GM19438 (cell line): ENCODE results near the gene FANCI.

Experiments used
- ATAC-seq: cut with Tn5 transposase; IDR thresholded peaks from one replicate; pipeline ENCODE4 v1.9.1; 2021; ENCODE audit warnings: low read depth; ENCODE audit not compliant: unreplicated experiment

Gene FANCI

DNA sequence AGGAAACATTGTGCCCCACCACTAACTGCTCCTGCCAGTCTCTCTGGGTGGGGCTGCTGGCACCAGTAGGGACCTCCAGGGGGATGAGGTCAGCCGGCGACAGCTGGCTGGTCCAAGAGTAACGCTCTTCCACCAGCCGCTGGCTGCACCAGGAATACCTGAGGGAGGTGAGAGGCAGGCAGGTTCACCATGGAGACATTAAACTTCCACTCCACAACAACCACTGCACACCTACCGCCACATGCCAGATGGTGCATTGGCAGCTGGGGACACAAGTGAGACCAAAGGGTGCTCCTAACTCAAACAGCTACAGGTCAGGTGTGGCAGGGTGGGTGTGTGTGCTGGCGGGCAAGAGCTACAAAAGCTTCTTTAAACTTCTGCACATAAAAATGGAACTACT lies 86.3 kb downstream of the FANCI start:
- no peak for ATAC-seq

DNA sequence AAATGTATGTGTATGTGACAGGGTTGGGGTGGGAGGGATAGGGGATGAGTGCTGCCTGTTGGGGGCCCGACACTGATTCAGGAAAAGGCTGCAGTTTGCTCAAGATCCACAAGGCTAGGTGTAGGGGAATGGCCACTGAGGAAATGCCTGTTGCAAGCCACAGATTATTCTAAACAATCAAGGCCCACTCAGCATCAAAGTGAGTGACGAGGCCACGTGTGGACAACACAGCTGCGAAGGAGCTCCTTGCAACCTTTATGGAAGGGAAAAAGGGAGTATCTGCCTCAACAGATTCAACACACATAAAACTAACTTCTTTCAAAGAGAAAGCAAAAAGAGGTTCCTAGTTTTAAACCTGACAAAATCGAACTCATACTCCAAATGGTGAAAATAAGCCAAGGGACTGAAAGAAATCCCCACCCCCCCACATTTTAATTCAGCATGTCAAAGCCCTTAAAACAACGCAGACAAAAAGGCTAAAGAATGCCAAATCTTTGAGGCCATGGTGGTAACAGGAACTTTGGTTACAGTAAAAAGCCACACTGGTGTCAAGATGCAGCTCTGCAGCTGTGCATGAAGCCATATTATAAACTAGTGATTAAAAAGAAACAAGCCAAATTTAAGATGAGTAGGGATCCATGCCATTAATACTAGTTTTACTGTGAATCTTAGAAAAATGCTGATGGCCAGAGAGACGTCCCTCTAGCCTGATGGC lies 87.3 kb downstream of the FANCI start:
- no peak for ATAC-seq

DNA sequence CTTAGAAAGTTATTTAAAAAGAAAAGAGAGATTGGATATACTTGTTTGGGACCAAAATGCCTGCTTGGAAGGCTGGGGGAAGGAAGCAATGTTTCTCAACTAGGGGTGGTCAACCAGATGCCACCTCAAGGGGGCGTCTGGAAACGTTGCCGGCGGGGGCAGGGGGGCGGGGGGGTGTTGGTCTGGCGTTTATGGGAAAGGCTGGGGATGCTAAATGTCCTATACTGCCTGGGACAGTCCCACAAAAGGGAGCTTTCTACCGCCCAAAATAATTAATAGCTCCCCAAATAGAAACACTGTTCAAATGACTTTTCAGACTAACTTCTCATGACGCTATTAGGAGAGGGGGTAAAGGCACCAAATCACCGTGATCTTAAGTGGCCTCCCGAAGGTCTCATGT lies 88.7 kb downstream of the FANCI start:
- no peak for ATAC-seq

DNA sequence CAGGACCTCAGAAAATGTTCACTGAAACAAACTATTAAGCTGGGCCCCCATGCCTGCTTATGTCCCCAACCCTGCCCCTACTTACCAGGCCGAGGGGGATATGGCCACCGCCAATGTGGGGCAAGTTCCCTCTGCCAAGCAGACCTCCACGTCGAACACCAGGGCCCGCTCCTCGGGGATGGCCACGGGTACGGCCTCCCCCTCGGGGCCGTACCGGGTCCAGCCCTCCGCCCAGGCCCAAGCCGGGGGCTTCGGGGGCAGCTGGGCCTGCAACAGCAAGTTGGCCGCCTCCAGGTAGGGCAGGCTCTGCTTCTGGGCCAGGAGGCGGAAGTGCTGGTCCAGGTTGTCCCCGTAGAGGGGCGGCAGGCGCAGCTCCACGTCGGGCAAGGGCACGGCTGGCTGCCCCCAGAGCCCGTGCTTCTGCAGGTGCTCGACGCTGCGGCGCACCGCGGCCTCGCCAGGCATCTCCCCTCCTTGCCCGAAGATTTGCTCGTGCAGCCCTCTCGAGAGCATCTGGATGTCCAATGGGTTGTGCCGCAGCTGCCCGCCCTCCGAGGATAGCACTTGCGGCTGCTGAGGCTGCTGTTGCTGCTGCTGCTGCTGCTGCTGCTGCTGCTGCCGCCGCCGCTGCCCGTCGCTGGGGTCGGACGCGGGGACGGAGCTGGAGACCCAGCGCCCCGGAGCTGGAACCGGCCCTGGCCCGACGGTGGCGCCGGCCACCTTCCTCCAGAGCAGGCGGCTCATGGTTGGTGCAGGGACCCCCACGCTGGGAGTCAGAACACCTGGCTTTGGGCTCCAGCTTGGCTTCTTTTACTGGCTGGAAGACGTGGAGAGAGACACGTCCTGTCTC lies 89.5 kb downstream of the FANCI start:
- ATAC-seq: no peak

DNA sequence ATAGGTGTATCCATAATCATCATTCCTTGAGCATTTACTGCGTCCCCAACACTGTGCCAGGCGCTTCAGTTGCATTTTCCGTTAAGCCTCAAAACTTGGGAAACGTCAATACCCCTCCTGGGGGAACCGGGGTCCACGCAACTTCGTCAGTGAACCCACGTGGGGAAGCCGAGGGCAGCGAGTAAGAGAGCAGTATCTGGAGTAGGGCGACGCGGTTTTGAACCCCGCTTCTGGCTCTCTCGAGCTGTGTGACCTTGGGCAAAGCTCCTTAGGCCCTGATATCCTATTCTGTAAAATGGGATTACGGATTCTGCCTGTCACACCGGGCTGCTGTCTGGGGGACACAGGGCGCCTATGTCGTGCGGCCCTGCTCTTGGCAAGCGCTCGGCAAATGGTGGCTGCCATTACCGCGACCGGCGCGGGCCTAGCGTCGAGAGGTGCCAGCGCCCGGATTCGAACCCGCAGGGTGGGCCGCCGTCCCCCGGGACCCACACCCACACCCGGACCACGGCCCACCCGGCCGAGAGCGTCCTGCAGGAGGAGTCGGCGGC lies 90.3 kb downstream of the FANCI start:
- ATAC-seq: peak; percentile 1

DNA sequence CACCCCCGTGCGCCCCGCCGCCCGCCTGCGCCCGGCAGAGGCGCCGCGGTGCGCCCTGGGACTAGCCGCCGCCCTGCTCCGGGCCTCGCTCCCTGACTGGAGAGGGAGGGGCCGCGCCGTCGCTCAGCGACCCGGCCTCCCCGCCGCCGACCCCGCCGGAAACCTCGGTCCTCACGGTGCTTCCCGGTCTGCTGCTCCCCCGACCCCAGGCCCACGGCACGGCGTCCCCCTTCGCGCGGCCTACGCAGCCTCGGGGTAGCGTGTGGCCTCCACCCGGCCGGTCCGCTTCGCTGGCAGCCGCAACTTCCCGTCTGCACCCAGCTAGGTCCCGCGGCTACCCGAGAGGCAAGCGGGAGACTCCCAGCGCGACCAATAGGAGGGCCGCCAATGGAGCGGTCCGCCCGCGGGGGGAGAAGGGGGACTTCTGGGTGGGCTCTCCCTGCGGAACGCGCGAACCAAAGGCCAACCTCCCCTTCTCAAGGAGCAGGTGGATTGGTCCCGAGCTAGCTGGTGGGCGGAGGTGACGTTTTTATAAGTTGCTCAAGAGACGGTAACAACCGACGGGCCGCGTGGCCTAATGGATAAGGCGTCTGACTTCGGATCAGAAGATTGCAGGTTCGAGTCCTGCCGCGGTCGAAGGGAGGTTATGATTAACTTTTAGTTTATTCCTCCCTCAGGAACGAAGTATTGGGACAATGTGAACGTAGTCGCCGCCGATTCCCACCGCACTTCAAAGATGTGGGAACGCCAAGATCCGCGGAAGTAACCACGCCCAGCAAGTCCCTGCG lies 90.9 kb downstream of the FANCI start, which contains the start of gene POLG:
TSS of gene POLG (minus strand) at position 315 of the 788 bp plus-strand sequence. CDS start 1,070 bp downstream, outside the sequence.
- ATAC-seq: peak; percentile 88

DNA sequence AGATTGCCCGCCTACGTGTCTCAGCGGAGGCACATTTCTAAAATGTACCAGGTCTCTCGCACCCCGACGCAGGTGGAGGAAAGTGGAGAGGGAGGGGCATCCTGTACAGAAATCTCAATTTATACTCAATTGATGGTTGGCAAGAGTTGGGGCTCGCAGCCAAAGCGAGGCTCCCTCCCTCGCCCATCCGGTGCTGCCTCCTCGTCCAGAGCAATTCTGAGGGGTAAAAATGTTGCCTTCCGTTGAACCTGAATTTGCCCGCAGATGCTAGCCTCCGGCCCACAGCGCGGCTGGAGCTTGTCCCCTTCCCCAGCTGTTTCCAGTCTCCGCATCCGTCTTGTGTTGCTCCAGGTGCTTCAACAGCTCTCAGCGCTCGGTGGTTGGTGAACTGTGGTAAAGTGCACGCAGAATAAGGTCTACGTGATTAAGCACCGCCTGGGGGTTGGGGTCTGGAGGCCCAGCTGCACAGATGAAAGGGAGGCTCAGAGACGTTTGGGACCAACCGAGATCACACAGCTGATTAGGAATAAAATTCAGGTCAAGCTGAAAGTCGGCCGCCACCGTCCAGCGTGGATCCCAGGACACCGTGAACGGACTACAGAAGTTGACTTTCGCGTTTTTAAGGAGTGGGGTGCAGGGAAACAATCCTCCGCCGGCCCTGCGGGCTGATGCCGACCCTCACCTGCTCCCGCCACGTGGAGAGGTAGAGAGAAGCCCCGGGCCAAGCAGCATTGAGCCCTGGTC lies 91.7 kb downstream of the FANCI start:
- ATAC-seq: peak; percentile 12

DNA sequence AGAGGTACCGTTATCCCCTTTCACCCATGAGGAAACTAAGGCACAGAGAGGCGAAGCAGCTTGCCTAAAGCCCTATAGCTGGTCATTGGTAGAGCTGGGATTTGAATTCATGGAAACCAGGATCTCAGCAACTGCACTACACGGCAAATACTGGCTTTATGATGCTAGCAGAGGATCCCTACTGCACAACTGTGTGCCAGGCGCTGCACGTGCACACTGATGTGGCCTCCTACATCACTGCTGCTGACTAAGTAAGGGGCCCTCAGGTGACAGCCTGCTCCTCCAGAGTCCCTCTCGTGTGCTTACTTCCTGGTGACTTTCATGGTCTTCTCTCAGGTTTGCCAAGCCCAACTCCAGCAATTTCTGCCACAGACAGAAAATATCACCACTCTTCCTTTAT lies 94.3 kb downstream of the FANCI start:
- ATAC-seq: no peak

DNA sequence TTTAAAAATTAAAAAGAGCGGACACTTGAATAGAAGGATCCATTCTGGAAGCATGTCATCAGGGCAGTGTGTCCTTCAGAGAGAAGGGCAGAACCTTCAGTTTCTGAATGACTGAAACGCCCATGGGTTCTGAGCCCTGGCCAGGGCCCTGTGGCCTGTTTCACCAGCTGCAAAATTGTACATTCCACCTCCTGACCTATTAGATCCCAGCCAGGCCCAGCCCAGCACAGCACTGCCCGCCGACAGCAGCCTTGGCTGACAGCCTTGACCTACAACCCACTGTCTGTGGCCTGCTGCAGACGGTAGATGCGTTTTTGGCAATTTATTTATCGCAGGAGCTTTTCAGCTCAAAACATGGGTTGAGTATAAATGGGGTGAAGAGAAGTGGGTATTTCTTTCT lies 96.8 kb downstream of the FANCI start:
- ATAC-seq: no peak

DNA sequence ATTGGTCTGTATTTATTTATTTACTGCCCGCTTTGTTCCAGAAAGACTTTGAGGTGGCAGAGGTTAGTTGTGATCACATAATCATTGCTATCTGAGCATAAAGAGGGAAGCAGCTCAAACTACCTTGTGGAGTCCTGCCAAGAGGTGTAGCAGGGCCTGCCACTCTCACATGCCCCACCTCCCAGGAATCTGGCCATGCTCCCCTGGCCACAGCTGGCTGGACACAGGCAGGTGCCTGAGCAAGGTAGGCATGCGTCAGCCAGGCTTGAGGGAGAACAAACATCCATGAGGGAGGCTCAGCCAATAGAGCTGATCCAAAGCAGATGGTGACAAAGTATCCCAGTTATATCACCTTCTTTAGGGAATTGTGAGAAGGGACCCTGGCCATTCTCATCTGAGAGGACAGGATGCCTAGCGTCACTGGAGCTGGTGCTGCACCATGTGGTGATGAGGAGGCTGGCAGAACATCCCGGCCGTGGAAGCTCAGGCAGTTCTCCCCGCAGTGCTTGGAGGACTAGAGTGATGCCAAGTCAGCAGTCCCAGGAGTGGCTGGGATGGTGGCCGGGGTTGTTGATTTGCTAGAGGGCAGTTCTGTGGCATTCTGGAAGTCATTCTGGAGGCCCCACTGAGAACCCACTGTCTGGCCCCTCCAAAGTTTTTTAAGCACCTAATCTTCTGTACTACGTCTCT lies 97.7 kb downstream of the FANCI start:
- ATAC-seq: no peak

DNA sequence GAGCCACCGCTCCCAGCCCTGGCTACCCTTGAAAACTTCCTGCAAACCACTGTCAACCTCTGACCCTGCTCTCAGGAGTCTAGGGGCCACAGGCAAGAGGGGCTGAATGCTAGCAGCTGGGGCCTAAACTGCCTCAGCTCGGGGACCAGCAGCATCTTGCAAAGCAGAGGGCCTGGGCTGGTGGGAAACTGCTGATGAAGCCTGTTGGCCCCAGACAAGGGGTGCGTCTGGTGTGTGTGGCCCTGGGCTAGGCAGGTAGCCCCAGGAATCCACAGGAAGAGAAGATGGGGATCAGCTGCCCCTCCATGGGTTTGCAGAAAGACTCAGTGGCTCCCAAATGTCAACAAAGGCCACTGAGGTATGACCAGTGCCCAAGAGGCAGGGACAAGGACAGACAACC lies 99.1 kb downstream of the FANCI start:
- no peak for ATAC-seq

DNA sequence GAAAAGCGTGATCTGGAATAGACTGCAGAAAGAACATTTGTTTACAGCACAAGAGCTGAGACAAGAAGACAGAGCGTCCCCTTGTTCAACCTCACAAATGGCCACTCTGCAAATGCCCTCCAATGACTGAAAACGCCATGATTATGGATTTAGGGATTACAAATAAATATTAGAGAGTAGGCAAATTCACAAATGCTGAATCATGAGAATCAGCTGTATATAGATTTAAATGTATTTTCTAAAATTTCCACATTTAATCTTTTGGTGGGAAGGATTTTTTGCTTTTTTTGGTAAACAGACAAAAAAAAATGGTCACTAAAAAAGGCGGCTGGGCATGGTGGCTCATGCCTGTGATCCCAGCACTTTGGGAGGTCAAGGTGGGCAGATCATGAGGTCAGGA lies 101.5 kb downstream of the FANCI start:
- ATAC-seq: no peak

DNA sequence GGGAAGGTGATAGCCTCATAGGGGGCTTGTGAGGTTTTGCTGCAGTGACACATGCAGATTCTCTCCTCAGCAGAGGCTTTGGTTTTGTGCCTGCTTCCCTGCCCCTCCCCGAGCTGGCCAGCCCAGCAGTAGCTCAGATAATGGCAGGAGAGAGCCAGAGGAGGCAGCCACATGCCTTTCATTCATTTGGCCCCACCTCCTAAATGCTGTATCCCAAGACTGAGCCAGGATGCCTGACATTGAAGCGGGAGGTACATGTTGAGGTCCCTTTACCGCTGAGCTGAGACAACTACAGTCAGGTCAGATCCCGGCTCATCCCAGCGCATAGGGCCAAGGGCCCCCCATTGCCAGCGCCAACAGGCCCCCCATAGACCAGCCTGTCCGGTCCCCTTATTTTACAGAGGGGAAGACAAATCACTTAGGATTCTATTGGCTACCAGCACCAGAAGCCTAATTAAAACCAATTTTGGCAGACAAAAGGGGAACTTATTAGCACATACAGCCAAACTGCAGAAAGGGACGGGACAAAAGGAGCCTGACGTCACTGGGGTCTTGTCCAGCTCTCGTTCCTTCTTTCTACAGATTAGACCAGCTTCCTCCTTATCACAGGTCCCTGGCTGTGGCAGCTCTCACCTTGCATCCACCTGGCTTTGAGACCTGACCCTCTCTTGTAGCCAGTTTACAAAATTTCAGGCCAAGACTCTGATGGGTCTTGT lies 102.9 kb downstream of the FANCI start:
- ATAC-seq: no peak

DNA sequence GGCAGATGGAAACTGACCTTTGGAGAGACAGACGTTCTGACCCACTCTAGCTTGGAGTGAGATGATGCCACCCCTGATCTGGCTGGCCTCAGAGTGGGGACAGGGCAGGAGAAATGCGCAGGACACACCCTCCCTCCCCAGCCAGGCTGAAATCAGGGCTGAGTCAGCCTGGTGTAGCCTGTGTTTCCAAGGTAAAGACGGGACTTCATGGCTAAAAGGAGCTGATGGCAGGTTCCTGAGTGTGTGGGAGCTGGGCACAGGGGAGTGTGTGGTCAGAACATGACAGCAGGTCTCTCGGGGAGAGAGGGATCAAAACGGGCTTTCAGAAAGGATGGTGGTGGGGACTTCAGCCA lies 105.4 kb downstream of the FANCI start:
- ATAC-seq: no peak

DNA sequence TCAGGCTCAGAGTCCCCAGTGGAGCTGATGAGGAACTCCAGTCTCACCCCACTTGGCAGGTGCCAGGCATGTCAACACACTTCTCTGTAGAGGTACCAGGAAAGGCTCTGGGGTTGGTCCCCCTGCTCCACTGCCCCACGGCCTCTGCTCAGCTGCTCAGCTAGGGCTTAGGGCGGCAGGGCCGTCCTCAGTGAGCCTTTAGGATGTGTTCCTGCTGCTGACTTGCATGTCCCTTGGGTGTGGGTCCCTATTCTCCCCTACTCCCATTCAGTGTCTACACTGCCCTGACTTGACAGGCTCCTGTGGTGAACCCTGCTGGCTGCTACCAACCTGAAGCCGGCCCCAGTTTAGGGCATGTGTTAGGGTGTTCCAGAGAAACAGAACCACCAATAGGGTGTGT lies 108.7 kb downstream of the FANCI start:
- no peak for ATAC-seq

DNA sequence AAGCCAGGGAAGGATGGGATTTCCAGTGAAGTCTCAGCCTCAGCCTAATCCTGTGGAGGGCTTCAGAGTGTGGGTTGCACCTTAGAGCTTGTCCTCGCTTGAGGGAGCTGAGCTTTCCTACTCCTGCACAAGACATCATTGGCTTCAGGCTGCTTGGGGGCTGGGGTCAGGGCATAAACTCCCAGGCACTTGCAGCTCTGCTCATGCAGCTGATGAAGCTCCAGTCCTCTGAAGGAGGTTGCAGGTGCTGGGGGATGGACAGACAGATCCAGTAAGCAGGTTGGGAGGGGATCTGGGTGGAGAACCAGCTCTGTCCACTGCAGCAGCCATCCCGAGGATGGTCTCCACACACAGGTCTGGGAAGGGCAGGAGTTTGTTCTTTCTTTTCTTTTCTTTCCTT lies 110.2 kb downstream of the FANCI start:
- ATAC-seq: no peak

DNA sequence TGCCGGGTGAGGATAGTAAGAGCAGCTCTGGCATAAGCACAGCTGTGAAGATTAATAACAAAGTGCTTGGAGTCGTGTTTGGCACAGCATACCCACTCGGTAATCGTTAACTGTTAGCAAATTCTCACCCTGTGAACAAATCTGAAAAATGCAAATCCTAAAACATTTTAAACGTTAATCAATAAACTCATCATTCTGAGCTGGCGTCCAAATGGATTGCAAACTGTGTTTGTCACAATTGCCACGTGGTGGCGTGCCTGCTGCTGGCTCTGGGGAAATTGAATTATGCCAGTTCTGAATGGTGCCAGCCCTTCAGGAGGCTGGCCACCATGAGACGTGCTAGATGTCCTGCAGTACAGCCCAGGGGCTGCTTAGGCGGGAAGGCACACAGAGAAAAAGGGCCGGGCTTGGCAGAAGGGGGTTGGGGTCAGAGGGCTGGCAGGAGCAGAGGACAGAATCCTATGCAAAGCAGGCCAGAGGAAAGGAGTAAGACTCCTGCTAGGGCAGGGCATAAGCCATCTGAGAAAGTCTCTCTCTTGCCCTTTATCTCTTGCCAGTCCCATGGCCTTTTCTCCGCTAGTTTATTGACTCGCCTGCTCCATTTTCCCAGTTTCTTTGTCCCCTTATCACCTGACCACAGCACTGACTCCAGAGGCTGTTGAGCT lies 113.0 kb downstream of the FANCI start:
- no peak for ATAC-seq

DNA sequence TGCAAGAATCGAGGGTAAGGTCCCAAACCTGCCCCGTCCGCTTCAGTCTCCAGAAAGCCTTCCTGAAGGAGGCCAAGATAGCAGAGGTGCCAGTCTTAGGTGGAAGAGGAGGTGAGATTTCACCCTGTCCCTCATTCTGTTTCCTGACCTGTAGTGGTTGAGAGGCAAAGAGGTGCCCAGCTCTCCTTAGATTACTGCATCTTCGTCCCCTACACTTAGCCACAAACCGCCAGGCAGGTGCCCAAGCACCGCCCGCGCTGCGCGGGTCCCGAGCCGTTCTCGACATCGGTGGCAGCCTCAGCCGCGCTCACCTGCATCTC lies 114.6 kb downstream of the FANCI start:
- no peak for ATAC-seq
